SK-N-MC (cell line): ENCODE results near the gene KIAA1671.

Experiments
- DNase-seq: peaks from one replicate; pipeline ENCODE4 v3.0.0-alpha.2; 2011; ENCODE audit warnings: low read depth, low spot score
- H3K27ac ChIP-seq: fragments of 200-600 bp; sonication (generic); 2 replicates; pipeline ENCODE4 v1.5.1; 2016; ENCODE audit warnings: mixed run types
- H3K36me3 ChIP-seq: fragments of 200-600 bp; sonication (generic); 2 replicates; pipeline ENCODE4 v1.6.1; 2017; ENCODE audit warnings: antibody characterized with exemption, low read length, mixed read lengths; ENCODE audit not compliant: insufficient read depth
- H3K4me3 ChIP-seq: fragments of 200-600 bp; sonication (generic); 2 replicates; pipeline ENCODE4 v1.5.1; 2016
- H3K9ac ChIP-seq: fragments of 200-600 bp; sonication (generic); 2 replicates; pipeline ENCODE4 v1.8.0; 2017; ENCODE audit warnings: mixed run types, mixed read lengths; ENCODE audit not compliant: insufficient read length
- H3K9me3 ChIP-seq: fragments of 200-600 bp; sonication (generic); 2 replicates; pipeline ENCODE4 v1.6.1; 2017; ENCODE audit warnings: low read depth, mild to moderate bottlenecking, antibody characterized with exemption, low read length, moderate library complexity, mixed read lengths
- EZH2 ChIP-seq: fragments of 200-600 bp; sonication (generic); IDR thresholded peaks from one replicate; pipeline ENCODE4 v1.6.1; 2017; ENCODE audit warnings: antibody characterized with exemption
- FOXP2 ChIP-seq: optimal IDR thresholded peaks from 2 replicates; pipeline ENCODE3; 2011; ENCODE audit warnings: mild to moderate bottlenecking, moderate library complexity; ENCODE audit not compliant: insufficient read depth; ENCODE audit errors: extremely low read length, control extremely low read depth
- POLR2AphosphoS5 ChIP-seq: IDR thresholded peaks from 2 replicates; pipeline ENCODE4 v1.6.1; 2012; ENCODE audit warnings: mild to moderate bottlenecking, low read depth, low read length, borderline replicate concordance

Gene KIAA1671

GRCh38 chr22:25064894-25065560 lies 112.5 kb downstream of the KIAA1671 start:
- TF ChIP-seq EZH2 (no peak), FOXP2 (no peak), POLR2AphosphoS5 (no peak)
- no peak overlapping the region for H3K4me3 ChIP-seq
- H3K27ac ChIP-seq, result no peak overlapping the region
- no peak for DNase-seq
- no peaks in the 10 kb centered on the region for H3K9me3 ChIP-seq
- no peak overlapping the region for H3K9ac ChIP-seq
- H3K36me3 ChIP-seq, result no peaks in the 10 kb centered on the region

DNA sequence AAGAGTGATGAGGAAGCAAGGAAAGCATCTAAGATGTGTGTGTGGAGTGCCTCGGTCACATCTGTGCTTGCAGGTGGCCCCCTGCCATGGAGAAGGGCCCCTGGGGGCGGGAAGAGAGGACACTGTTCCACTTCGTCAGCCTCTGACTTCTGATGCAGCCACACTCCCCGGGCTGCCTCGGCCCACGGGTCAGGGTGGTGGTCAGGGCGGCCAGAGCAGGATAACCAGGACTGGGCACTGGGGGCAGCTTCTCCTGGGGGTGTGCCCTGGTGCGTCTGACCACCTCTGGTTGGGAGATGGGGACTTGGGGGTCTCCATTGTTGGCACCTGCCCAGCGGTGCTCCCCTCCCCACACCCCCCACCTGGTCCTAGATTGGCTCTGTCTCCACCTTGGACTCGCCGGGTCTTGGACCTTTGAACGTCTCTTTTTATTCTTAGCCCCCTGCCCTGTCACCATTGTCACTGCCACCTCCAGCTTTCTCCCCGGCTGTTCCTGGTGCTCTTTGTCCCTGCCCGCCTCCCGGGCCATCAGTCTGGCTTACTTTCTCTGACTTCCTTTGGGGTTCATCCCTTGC lies 114.4 kb downstream of the KIAA1671 start:
- no peak overlapping the region for H3K4me3 ChIP-seq
- no peak for DNase-seq
- H3K9me3 ChIP-seq, result no peaks in the 10 kb centered on the region
- H3K9ac ChIP-seq, result no peak overlapping the region
- no peaks in the 10 kb centered on the region for H3K36me3 ChIP-seq
- no peak overlapping the region for H3K27ac ChIP-seq
- no peak for TF ChIP-seq FOXP2

DNA sequence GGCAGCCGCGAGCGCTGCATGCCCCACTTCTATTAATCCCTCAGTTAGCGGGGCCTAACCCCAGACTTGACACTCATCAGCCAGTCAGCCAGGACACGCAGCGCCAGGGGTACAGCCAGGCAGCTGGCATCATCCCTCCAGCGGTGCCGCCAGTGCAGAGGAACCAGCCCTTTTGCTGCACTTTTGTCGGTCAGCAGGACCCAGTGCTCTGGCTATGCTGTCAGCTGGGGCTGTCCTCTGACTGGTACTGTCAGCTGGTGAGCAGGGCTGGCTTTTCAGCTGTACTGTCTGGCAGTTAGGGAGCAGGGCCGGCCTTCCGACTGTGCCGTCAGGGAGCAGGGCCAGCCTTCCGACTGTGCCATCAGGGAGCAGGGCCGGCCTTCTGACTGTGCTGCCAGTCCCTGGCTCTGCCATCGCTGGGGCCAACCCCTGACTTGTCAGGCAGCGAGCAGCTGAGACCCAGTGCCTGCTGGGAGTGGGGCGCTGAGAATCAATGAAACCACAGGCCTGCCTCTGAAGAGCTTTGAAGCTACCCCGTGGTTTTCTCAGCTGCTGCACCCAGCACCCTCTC lies 115.4 kb downstream of the KIAA1671 start:
- Histone ChIP-seq H3K27ac (no peak overlapping the region), H3K9me3 (no peaks in the 10 kb centered on the region), H3K4me3 (no peak overlapping the region), H3K36me3 (no peaks in the 10 kb centered on the region), H3K9ac (no peak overlapping the region)
- DNase-seq, result no peak
- no peak for TF ChIP-seq POLR2AphosphoS5
- no peak for TF ChIP-seq FOXP2
- no peak for TF ChIP-seq EZH2

GRCh38 chr22:25068707-25069106 lies 116.2 kb downstream of the KIAA1671 start:
- H3K27ac ChIP-seq, result no peak overlapping the region
- no peak for TF ChIP-seq EZH2
- no peak overlapping the region for H3K4me3 ChIP-seq
- H3K9ac ChIP-seq, result no peak overlapping the region
- no peaks in the 10 kb centered on the region for H3K36me3 ChIP-seq
- DNase-seq, result no peak
- no peaks in the 10 kb centered on the region for H3K9me3 ChIP-seq

GRCh38 chr22:25069426-25069757 lies 116.9 kb downstream of the KIAA1671 start:
- TF ChIP-seq POLR2AphosphoS5, result no peak
- TF ChIP-seq EZH2, result no peak
- no peak for TF ChIP-seq FOXP2
- no peak for DNase-seq
- Histone ChIP-seq H3K9ac (no peak overlapping the region), H3K27ac (no peak overlapping the region), H3K4me3 (no peak overlapping the region), H3K36me3 (no peaks in the 10 kb centered on the region), H3K9me3 (no peaks in the 10 kb centered on the region)

GRCh38 chr22:25069758-25070481 lies 117.4 kb downstream of the KIAA1671 start:
- Histone ChIP-seq H3K4me3 (no peak overlapping the region), H3K9ac (no peak overlapping the region), H3K9me3 (no peaks in the 10 kb centered on the region), H3K27ac (no peak overlapping the region), H3K36me3 (no peaks in the 10 kb centered on the region)
- TF ChIP-seq POLR2AphosphoS5 (no peak), FOXP2 (no peak), EZH2 (no peak)
- DNase-seq, result no peak

- H3K36me3 ChIP-seq, result no peaks in the 10 kb centered on the region
- no peak overlapping the region for H3K4me3 ChIP-seq
- TF ChIP-seq FOXP2 (no peak), POLR2AphosphoS5 (no peak), EZH2 (no peak)
Measured at GRCh38 chr22:25070956-25071355, 118.4 kb downstream of the KIAA1671 start.

GRCh38 chr22:25071720-25072119 lies 119.2 kb downstream of the KIAA1671 start:
- DNase-seq, result no peak
- Histone ChIP-seq H3K9me3 (no peaks in the 10 kb centered on the region), H3K9ac (no peak overlapping the region), H3K27ac (no peak overlapping the region), H3K4me3 (no peak overlapping the region), H3K36me3 (no peaks in the 10 kb centered on the region)
- TF ChIP-seq POLR2AphosphoS5, result no peak
- TF ChIP-seq EZH2, result no peak
- TF ChIP-seq FOXP2, result no peak

More at GRCh38 chr22:25070956-25071355, 118.4 kb downstream of the KIAA1671 start:
- Histone ChIP-seq H3K27ac (no peak overlapping the region), H3K9ac (no peak overlapping the region), H3K9me3 (no peaks in the 10 kb centered on the region)
- DNase-seq, result no peak

DNA sequence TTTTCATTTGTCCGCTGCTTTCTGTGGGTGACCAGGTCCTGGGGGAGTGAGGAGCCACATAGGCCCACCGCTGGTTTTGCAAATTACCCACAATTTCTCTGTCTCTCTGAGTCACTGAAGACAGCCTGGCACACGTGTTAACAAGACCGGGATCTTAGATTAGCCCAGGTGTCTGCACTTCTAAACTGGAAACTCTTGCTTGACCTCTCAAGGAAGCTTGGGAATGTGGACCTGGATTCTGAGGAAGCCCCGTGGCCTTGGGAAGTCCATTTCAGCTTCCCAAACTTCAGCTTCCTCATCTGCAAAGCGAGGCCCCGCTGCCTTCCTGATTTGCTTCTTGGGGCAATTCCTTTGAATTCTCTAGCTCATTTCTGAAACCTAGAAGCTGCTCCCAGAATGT lies 119.9 kb downstream of the KIAA1671 start:
- Histone ChIP-seq H3K4me3 (no peak overlapping the region), H3K9ac (no peak overlapping the region), H3K36me3 (no peaks in the 10 kb centered on the region), H3K9me3 (no peaks in the 10 kb centered on the region), H3K27ac (no peak overlapping the region)
- no peak for DNase-seq
- TF ChIP-seq POLR2AphosphoS5 (no peak), FOXP2 (no peak), EZH2 (no peak)
